Fibroblast of skin of scalp (primary cell): ENCODE results near the gene PPEF1. TPM values are rescaled to one million over a fixed set of nuclear protein-coding genes. Genes with fewer than 3 reads are reported as not detected.

Experiments
- DNase-seq: peaks from one replicate; pipeline ENCODE4 v3.0.0-alpha.2; 2013
- polyA plus RNA-seq, 2 experiments: library from polyadenylated mRNA; unstranded; fragments of 120-200 nt; gene quantifications; one replicate each; pipeline ENCODE4 v1.2.1, GENCODE V29; 2013; ENCODE audit not compliant: insufficient read length in 2 of 2

The PPEF1 gene
- 0.30 TPM for polyA plus RNA-seq (2013, experiment 1 of 2; ENCODE audit: insufficient read length)
- not detected for polyA plus RNA-seq (2013, experiment 2 of 2; ENCODE audit: insufficient read length)

GRCh38 chrX:18707426-18708049 is at the start of gene PPEF1:
PPEF1 (plus strand) TSS chrX:18707645; CDS start chrX:18707781, 136 bp downstream.
- DNase-seq: peak; percentile 9

GRCh38 chrX:18661273-18661672 is 46.2 kb upstream of the PPEF1 start:
- no peak for DNase-seq

- no peak for DNase-seq
These were observed 42.5 kb upstream of the PPEF1 start for GRCh38 chrX:18664947-18665346.

- no peak for DNase-seq
These were observed 40.8 kb upstream of the PPEF1 start for GRCh38 chrX:18666614-18667013.

- DNase-seq: peak; percentile 35
These were observed 39.2 kb upstream of the PPEF1 start for GRCh38 chrX:18668071-18668835.

DNA sequence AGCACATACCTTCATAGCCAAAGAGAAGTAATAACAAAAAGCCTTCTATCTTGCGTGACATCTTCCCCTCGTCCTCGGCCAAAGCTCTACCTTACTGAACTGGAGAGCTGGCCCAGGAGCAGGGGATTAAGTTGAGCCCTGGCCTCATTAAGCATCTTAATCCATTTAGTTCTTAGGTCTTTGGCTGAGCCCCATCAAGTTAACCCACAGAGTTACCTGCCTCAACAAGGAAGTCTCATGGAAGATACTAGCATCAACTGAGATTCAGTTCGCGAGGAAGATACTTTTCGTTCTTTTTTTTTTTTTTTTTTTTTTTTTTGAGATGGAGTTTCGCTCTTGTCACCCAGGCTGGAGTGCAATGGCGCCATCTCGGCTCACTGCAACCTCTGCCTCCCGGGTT is 35.4 kb upstream of the PPEF1 start, which contains the start of gene RS1:
Gene RS1 (minus strand): TSS at position 101 of the 400 bp plus-strand sequence. CDS start 40 bp downstream, at position 61.
- DNase-seq: no peak

GRCh38 chrX:18674417-18674787 is 33.0 kb upstream of the PPEF1 start:
- DNase-seq: no peak

GRCh38 chrX:18674788-18675735 is 32.4 kb upstream of the PPEF1 start:
- DNase-seq: peak; percentile 77

DNA sequence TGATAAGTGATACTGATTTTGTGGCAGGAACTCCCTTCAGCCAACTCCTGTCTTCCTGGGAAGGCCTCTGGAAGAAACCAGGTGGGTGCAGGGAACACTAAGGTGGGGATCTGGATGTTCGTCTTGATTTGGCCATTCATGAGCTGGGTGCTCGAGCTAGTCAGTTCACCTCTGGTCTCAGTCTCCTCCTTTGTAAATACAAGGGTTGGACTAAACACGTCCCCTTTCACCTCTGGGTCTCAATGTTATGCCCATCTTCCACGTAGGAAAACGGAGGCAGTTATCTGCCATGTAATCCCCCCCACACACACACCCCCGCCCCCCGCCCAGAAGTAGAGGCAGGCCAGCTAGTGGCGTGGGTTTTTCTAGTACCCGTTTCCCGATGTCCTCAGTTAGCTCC is 31.4 kb upstream of the PPEF1 start:
- DNase-seq: no peak

GRCh38 chrX:18676470-18676869 is 31.0 kb upstream of the PPEF1 start:
- no peak for DNase-seq

GRCh38 chrX:18677161-18677869 is 30.1 kb upstream of the PPEF1 start:
- no peak for DNase-seq

GRCh38 chrX:18681996-18682395 is 25.4 kb upstream of the PPEF1 start:
- DNase-seq: no peak

DNA sequence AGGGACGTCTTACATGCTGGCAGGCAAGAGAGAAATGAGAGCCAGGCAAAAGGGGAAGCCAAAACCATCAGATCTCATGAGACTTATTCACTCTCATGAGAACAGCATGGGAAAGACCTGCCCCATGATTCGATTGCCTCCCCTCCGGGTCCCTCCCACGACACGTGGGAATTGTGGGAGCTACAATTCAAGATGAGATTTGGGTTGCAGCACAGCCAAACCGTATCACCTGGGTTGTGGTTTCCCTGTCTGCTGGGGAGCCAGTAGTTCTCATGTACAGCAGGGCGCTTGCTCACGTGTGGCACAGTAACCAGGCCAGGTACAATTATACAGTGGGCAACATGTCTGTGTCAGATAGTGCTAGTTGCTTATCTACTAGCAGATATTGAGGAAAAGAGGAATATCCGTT is 24.5 kb upstream of the PPEF1 start:
- no peak for DNase-seq

DNA sequence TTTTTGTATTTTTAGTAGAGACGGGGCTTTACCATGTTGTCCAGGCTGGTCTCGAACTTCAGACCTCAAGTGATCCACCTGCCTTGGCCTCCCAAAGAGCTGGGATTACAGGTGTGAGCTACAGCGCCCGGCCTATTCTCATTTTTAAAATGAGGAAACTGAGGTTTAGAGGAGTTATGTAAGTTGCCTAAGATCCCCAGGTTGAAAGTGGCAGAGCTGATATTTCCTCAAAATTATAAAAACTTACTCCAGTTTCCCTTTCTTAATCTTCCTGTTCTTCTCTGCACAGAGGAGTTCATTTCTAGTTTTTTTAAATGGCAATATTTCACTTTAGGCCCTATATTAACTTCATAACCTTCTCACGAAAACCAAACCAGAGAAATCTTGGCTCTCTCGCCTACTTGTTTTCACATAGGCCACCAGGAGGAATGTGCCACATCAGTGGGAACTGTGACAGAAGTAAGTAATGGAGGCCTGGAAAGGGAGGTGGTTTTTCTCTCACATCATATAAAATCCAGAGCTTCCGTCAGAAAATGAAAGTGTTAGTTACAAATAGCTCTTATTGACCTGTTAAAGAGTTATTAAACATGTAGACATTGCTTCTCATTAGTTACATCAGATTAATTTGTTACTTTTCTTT is 19.5 kb upstream of the PPEF1 start:
- DNase-seq: no peak

GRCh38 chrX:18691431-18691830 is 16.0 kb upstream of the PPEF1 start:
- no peak for DNase-seq

- DNase-seq: no peak
These were observed 14.9 kb upstream of the PPEF1 start for GRCh38 chrX:18692541-18692940.

- no peak for DNase-seq
These were observed 10.8 kb upstream of the PPEF1 start for GRCh38 chrX:18696653-18697052.

GRCh38 chrX:18698737-18699650 is 8.5 kb upstream of the PPEF1 start:
- DNase-seq: peak; percentile 26

- DNase-seq: peak; percentile 35
These were observed 5.7 kb upstream of the PPEF1 start for GRCh38 chrX:18701621-18702361.
